HG02623 (cell line): ENCODE results near the gene TTLL10.

Source experiments
- ATAC-seq: cut with Tn5 transposase; IDR thresholded peaks from one replicate; pipeline ENCODE4 v1.9.1; 2021; ENCODE audit warnings: moderate library complexity; ENCODE audit not compliant: unreplicated experiment

The TTLL10 gene

DNA sequence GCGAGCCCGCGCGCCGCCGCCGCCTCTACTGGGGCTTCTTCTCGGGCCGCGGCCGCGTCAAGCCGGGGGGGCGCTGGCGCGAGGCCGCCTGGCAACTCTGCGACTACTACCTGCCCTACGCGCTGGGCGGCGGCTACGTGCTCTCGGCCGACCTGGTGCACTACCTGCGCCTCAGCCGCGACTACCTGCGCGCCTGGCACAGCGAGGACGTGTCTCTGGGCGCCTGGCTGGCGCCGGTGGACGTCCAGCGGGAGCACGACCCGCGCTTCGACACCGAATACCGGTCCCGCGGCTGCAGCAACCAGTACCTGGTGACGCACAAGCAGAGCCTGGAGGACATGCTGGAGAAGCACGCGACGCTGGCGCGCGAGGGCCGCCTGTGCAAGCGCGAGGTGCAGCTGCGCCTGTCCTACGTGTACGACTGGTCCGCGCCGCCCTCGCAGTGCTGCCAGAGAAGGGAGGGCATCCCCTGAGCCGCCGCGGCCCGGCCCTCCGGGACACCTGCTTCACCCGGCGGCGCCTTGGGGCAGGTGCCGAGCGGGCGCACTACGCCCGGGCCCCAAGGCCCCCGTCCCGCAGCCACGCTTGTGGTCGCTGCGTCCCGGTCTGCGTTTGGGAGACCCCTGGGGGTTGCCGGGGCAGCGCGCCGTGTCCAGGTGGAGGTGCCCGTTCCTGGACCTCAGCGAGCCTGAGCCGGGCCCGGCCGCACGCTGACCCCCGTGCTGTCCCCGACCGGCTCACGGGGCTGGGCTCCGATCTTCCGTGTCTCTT is 59.3 kb downstream of the TTLL10 start:
- ATAC-seq = no peak

DNA sequence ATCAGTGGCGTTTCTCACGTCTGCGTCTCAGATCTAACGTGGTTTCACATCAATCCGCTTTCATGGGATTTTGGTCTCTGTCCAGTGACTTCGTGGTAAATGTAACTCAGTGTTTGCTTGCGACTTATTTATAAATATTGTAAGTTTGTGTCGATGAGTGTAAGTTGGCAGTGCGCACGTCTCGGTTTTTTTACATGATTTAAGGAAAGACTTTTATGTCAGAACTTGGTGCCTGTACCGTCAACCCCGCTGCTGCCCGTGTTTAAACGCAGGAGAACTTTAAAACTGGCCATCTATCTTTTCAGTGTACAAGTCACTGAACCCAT is 59.9 kb downstream of the TTLL10 start:
- ATAC-seq = no peak

DNA sequence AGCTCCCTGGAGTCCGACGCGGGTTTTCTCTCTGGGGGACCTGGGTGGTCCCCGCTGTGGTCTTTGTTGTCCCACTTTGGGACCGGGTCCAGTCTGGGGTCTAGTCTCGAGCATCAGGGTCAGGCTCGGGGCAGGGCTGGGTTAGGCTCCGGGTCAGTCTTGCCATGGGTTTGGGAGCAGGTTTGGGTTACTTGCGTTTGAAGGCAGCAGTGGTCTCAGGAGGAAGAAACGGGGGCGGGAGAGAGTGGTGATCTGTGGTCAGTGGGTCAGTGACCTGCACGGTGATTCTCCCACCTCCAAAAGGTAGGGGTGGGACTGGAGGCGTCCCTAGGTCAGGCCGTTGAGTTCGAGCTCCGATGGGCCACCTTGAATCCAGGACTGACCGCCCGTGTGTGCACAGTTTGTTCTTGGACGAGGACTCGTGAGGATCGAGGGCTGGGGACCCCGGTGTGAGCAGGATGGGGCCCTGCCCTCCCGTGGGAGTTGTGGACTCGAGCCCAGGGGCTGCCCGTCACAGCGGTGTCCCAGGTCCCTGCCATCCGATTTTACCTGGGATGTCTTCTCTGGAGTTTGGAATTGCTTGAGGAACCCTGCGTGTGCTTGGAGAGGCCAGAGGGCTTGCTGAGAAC is 60.6 kb downstream of the TTLL10 start:
- ATAC-seq = no peak

DNA sequence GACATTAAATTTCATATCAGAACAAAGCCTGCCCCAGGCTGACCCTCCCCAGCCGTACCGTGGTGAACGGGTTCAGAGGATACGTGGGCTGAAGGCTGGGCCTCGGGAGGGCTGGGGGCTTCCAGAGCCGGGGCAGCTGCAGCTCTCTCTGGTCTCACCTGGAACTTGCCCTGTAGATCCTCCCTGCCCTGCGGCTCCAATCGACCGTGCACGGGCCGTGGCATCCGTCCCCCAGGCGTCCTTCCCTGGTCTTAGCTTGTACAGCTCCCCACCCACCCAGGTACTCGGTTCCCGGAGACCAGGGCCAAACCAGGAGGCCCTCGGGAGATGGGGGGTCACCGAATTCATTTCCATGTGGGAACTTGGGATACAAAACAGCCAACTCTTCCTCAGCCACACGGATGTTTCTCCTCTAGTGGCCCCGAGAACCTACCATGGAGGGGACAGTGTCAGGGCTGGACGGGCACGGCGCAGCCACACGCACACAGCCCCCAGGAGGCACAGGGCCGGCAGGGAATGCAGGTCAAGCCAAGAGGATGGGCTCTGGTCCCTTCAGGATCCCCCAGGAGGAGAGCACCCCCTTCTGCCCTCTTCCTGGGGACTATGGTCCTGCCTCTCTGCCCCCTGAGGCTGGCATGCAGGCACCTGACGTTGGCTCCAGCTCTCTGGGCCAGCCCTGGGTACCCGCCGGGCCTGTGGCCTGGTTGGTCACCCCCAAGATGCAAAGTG is 61.5 kb downstream of the TTLL10 start:
- no peak for ATAC-seq

DNA sequence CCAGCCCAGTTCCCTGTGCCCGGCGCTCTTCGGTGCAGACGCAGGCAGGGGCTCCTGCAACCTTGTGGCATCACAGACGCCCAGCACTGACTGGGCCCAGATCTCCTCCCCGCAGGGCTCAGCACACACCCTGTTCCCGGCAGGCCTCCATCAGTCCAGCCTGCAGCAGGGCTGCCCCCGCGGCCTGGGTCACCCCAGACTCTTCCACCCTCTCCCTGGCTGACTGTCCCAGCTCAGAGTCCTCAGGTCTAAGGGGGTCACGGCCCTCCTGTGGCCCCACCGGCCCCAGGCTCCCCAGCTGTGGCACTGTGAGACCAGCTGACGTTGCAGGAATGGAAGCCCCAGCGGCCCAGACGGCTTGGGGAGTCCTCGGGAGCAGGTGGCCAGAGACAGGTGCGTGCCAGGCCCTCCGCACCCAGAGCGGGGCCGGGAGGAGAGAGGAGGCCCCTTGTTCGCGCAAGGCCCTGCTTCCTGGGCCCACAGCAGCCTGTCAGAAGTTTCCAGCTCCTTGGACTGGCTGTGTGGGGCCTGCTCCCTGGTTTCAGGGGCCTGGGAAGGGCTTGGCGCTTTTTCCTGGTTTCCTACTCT is 62.6 kb downstream of the TTLL10 start:
- no peak for ATAC-seq

DNA sequence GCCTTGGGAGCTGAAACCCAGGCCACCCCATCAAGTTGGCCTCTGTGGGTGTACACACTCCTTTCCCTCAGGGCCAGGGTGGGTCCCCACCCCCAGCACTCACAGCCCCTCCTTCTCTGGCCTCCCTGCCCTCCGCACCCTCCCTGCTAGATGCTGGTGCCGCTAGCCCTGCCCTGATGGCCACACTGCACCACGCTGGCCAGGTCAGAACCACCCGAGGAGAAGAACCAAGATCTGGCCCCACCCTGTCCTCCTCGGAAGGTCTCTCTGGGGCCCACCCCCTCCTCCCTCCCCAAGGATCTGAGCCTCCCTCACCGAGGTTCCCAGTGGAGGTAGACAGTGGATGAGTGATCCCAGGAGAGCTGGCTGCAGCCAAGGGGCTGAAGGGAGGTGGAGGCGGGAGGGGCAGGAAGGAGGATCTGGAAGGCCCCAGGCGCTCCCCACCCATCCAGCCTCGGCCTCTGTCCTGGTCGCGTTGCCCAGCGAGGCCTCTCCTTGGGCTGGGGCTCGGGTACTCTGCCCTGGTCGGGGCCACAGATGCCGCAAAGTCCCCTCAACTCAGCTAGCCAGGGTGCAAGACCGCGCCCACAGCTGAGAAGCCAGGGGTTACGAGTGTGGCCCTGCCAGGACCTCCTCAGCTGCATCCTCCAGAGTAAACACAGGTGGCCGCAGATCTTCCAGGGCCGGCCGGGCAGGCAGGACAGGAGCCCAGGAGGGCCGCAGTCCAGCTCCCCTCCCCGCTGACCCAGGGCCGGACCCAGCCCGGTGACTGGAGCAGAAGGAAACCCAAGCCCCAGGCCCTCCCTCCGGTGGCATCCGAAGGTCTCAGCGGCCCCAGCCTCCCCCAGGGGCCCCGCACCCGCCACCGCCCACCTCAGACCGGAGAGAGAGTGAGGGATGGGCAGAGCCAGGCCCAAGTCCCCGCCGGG is 63.5 kb downstream of the TTLL10 start:
- no peak for ATAC-seq

DNA sequence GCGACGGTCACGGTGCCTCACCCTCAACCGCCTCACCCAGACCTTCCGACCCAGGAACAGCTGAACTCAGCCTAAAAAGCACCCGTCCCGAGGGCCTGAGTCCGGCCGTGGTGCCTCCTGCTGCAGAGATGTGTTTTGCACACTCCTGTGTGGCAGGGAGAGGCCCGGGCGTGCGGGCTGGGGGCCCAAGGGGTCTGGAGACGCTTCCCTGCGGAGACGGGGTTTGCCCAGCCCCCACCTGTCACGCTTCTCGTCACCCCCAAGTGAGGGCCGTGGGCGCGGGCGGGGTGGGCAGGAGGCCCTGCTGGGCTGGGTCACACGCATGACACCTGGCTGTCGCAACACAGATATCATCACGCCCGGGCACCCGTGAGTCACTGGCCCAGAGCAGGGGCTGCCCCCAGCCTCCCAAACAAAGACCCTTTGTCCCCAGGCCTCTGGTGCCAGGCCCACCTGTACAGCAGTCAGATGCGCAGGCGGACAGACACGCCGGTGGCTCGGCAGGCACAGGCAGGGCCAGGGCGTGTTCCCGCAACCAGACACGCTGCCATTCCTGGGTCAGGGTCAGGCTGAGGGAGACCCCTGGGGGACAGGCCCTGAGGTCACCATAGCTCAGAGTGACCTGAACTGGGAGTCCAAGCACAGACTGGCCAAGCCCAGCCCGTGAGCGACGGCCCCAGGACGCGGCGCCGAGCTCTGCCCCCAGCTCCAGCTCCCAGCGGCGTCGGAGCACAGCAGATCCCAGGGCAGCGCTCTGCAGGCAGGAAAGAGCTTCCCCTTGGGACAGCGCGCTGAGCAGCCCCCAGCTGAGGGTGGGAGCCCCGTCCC is 64.4 kb downstream of the TTLL10 start:
- ATAC-seq = no peak

DNA sequence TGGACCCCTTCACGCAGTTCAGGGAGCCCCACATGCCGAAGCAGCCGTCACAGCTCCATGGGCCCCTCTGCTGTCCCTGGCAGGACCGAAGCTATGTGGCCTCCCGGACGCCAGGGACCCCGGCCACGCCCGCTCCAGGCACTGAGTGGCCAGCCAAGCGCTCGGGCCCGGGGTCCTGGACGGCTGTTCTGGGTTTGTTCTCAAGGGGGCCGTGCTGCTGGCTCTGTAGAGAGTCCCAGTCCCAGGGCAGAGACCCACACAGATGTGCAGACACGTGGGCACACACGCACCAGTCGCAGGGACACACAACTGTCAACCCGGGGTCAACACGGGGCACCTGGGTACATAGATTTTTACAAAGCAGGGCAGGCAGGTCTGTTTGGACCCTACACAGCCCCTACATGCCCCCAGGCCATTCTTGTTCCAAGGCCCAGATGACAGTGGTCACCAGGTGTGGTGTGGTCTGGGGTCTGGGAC is 65.1 kb downstream of the TTLL10 start:
- no peak for ATAC-seq

DNA sequence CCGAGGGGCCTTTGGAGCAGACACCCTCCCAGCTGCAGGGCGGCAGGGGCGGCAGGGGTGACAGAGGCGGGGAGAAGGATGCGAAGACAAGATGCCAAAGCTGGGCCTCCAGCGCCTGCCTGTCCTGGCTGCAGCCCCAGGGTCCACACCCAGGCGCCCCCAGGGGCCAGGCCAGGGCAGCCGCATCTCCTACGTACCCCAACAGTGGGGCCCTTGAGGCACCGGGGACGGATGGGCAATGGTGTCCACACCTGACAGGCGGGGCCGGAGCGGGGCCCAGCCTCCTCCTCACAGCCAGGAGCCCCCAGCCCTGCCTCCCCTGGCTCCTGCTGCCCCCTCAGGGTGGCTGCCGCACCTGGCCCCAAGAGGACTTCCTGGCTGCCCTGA is 65.5 kb downstream of the TTLL10 start:
- ATAC-seq = no peak

DNA sequence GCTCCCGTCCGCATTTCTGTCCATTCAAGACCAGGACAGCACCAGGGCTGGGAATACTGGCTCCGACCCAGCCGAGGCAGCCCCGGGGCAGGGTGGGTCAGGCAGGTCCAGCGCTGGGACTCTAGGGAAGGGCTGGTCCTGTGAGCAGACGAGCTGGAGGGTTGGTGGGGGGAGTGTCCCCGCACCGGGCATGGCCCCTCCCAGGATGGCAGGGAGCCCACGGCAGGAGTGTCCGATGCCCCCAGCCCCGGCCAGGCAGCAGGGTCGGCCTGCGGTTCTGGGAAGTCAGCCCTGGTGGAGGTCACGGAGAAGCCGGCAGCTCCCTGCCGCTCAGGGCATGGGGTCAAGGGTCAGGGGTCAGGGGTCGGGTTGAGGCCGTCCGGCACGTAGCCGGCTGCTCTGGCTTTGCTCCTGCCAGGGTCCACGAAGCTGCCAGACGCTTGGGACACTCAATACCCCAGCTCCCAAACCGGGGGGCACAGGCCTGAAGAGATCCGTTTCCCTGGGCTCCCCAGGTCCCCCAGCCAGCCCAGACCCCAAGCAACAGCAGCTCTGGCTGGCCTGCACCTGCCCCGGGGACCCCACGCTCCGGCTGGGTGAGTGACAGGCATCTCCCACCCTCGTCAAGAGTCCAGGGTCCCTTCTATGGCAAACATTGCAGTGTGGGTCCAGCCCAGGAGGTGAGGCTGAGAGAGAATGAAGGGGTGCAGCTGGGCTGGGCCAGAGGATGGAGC is 66.1 kb downstream of the TTLL10 start:
- ATAC-seq = no peak

DNA sequence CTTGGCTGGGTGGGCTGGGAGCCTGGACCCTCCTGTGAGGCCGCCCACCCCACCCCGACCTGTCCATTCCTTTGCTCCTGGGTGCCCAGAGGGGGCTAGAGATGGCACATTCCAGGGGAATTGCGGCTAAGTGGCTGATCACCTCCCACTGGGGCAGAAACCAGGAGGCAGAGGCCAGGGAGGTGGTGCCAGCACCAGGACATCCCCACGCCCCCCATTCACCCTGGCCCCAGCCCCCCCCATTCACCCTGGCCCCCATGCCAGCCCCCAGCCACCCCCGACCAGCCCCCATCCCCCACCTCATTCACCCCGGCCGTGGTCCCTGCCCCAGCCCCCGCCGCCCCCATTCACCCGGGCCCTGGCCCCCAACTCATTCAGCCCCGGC is 66.7 kb downstream of the TTLL10 start:
- no peak for ATAC-seq

DNA sequence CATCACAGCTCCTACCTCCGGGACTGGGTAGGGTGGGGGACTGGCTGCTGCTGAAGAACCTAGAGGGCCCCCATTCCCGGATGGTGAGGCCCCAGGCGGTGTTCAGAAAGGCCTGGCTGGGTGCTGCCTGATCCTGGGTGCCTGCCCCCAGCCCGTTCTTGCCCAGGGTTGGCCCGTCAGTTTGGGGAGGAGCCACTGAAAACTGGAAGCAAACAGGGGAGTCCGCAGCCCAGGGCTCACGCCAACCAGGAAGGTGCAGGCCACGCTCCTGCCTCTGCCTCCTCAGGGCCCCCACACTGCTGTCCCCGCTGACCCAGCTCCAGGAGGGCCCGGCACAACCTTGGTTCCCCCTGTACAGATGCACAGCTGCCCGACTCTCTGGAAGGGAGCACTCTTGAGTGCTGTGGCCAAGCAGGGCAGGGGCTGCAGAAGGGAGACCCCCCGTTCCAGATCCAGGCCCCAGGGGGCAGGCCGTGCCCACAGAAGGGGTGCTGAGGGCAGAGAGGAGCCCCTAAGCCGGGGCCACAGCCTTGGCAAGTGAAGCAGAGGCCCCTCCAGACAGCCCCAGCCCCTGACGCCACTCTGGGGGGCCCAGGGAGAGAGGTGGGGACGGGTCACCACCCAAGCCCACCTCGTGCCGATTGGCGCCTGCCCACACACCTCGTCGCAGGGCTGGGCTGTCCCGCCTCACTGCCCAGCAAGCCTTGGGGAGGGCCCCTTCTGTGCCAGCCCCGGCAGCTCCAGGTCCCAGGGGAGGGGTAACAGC is 67.3 kb downstream of the TTLL10 start:
- no peak for ATAC-seq

DNA sequence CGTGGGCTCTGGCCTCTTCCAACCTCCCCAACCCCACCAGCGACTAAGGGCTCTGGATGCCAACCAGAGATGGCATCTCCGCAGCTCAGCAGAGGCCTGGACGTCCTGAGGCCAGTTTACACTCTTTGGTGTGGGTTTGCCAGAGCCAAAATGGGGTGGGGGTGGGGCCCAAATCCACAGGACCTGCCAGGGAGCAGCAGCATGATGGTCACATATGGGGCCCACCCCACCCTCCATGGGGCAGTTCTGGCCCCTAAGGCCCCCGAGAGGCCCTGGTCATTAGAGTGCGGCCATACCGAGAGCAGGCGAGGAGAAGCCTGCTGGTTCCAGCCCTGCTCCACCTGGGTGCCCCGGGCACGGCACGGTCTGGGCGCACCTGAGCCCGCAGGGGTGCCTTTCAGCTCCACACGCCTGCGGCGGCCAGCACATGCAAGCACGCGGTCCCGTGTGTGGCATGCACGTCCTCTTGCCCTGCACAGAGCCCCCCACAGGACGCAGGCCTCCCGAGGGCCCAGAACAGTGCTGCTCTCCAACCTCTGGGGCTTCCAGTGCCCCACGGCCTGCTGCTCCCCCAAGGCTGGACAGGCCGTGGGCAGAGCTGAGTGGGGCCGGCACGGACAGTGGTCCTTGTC is 68.0 kb downstream of the TTLL10 start:
- no peak for ATAC-seq

DNA sequence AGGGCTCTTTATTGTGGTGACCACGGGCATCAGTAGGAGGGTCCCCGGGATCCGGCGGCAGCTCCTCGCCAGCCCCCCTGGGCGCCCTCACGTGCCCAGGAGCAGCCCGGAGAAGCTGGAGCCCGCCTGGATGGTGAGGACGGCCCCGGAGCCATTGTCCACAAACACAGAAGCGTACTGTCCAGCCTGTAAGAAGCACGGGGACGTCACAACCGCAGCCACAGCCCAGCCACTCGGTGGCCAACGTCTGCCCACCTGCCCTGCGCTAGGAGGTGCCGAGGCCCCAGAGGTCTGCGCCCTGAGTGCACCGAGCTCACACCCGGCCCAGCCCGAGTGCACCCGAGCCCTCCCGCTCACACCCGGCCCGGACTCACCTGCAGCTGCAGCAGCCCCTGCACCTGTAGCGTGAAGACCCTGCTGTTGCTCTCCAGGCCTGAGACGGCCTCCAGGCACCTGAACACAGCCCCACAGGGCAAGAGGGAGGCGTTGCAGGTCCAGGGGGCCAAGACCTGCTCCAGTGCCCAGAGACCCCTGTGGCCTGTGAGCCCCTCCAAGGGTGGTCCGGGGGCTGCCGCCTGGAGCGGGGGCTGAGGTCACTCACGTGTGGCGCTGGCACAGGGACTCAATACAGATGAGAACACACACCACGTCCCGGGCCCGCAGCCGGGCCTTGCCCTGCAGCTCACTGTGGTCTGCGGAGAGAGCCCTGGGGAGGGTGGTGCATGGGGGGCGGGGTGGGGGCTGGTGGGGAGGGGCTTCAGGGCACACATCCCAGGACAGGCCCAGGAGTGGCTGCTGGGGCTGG is 69.0 kb downstream of the TTLL10 start:
- no peak for ATAC-seq

DNA sequence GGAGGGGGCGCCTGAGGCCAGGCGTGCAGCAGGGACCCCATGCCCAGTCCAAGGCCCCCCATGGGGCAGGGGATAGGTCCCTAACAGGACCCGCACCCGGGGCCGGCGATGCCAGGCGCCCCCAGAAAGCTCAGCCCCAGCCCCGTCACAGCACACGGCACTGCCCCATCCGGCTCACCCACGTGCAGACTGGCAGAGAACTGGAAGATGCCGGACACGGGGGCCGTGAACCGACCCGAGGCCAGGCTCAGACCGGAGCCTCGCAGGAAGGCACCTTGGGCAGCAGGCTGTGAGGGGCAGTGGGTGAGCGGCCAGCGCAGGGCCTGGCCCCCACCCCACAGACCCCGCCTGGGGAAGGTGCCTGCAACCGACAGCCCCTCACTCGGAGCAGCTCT is 69.6 kb downstream of the TTLL10 start:
- ATAC-seq = no peak

DNA sequence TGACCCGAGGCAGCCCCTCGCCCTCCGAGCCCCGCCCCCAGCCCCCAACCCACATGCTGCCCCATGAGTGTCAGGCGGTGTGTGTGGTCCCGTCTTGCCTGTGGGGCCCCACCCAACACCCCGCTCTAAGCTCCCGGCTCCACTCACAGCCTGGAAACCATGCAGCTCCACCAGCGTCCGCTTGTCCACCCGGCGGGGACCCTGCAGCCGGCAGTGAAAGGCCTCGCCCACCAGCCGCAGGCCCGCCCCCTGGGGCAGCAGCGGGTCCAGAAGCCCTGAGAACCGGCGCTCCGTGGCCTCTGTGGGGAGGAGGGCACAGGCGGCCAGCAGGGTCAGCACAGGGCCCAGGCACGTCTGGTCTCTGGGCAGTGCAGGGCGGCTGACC is 70.1 kb downstream of the TTLL10 start:
- no peak for ATAC-seq

DNA sequence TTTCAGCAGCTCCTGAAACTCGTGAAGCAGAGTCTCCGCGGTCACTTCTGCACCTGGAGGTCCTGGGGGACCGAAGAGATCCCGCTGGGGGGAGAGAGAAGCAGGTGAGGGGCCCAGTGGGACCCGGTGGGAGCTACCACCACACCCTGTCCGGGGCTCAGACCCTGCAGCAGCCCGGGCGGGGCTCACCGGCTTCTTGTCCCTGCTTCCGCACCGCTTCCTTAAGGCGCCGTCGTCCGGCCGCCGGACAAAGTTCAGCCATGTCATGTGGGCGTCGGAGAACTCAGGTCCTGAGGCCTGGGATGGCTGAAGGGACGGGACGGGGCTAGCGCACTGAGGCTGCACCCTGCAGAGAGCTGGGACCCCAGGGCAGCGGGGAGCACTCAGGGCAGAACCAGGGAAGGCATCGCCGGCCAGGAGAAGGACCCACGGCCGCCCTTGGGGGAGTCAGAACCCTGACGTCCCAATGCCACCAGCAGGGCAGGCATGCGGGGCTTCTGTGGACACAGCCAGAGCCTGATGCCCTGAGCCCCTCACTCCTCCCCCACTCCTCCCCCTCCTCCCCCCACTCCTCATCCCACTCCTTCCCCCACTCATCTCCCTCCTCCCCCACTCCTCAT is 70.6 kb downstream of the TTLL10 start:
- no peak for ATAC-seq
